8988T (cell line): ENCODE data around the gene SLC6A3.
"Not testable (repeated sequence)": the region's sequence is repeated elsewhere in the genome, so short reads cannot be mapped to it uniquely, and the experiment has no call there.

ENCODE experiments used
- DNase-seq: peaks from one replicate; pipeline ENCODE4 v3.0.0; 2011

SLC6A3 gene

DNA sequence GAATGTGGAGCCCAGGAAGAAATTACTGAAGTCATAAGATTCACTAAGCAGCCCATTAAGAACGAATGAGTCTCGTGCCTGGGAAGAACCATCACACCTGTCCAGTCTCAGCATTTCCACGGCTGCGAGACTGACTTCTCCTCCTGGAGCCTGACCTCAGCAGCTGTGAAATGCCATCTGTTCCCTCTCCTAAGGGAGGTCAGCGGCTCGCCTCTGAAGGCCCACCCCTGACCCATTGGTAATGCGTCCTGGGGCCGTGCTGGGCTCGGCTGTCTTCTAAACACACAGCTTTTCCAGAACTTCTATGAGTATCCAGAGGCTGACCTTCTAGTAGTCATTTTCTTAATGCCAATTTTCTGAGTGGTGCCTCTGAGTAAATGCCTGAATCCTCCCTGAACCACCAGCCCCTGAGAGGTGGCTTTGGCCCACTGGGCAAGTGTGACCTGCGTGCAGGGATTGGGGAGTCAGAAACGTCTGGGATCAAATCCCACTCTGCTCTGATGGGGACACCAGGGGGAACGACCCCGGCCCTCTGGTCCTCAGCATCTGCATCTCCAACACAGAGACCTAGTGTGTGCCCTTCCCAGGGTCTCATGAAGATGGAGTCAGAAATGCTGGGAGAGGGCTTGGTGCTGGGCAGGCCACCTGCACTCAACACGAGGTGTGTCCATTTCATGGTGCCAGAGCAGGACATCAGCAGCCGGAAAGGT, 5.7 kb downstream of the SLC6A3 start:
- DNase-seq: no peak

DNA sequence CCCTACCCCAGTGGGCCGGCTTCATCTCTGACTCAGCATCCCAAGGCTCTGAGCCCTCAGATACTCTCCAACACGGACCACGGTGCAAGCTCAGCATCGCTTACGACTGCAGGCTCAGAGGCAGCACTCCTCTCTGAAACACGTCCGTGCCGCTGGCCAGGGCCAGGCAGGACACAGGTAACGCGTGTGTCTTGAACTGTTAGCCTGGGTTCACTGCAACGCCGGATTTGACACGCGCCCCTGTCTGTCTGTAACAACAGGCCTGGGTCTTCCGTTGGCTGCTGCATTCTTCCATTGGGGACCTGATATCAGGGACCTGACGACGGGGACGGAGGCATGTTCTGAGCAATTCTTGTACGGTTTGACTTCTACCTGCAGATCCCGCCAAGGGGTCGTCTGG, 6.4 kb downstream of the SLC6A3 start:
- DNase-seq: no peak

DNA sequence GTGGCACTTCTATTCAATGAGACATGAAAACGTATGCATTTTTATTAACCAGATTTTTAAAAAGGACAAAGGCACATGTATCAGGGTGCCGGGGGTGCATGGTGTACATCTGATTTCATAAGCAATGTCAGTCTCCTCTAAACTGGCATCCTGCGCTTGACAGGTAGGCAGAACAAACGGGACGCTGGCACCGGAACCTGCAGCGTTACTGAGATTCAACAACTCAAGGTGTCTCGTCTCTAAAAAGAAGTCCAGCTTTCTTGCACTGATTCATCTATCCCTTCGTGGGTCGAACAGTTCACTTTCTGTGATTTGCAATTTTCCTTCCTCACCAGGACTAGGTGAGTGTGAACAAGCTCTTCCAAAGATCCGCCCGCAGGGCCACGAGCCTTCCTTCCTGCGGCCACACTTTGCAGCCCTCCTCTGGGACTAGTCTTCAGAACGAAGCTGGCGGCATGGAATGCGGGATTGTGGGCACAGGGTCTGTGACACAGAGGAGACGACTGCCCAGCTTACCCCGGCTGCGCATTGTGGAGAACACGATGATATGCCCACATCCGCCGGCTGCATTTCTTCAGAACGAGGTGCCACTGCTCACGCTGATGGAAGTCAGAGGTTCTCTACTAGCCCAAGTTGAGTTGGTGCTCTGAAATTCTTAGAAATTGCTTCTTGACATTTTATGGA, 7.2 kb downstream of the SLC6A3 start:
- DNase-seq: no peak

DNA sequence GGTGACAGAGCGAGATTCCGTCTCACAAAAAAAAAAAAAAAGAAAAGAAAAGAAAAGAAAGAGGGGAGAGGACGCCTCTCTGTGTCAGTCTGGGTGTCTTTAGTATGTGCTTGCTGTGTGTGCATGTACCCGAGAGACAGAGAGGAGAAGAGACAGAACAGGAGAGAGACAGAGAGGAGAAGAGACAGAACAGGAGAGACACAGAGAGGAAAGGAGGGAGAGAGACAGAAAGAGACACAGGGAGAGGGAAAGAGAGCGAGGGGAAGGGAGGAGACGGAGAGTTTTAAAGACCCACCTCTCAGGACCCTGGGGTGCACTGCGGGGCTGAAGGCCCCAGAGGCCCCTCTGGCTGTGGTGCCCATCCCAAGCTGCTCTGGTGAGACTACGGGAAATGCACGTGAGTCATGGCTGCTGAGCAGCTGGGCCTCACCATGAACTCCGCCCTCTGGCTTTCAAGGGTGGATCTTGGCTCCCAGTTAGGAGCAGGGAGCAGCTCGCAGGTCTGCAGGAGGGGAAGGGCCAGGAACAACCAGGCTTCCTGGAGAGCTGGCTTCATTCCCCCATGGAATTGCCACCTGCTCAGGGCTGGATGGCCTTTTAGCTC, 7.9 kb downstream of the SLC6A3 start:
- peak; percentile 98 for DNase-seq

DNA sequence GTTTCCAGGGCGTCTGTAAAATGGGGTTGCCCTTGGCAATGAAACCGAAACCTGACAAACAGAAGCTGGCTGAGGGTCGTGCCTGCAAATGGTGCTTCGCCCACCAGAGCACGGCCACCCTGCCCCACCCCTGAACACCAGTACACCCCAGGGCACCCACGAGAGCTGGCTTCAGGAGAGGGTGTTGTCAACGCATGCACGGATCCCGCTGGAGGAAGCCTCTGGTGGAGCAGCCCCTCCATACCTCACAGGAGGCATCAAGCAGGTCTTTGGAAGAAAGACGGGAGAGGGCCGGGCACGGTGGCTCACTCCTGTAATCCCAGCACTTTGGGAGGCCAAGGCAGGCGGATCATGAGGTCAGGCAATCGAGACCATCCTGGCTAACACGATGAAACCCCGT, 8.6 kb downstream of the SLC6A3 start:
- DNase-seq: no peak

DNA sequence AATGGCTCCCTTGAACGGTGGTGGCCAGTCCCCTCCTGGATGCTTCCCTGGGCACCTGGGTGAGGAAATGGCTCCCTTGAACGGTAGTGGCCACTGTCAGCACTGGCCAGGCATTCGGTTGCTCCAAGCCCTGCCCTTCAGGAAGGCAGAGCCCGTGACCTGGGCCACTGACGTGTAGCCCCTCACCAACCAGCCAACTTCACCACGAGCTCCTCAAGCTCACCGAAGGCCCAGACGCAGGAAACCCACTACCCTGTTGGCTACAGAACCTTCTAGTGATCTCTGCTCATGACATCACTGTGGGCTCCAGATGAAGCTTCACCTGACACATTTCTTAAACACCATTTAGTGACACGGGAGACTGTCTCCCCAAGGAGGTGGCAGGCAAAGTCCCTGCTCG, 9.2 kb downstream of the SLC6A3 start:
- no peak for DNase-seq

DNA sequence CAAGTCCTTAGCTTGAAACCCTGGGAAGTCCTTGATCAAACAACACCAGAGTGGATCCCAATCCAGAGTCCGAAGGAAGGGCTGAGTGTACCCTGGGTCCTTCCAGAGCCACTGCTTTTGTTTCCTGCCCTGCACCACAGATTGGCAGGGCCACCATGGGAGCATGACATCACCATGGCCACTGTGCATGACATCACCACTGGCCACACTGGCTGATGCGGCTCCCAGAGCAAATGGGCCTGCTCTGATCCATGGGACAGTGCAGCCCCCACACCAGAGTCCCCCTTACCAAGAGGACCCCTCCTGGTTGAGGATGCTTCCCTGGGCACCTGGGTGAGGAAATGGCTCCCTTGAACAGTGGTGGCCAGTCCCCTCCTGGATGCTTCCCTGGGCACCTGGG, 9.9 kb downstream of the SLC6A3 start:
- no peak for DNase-seq

DNA sequence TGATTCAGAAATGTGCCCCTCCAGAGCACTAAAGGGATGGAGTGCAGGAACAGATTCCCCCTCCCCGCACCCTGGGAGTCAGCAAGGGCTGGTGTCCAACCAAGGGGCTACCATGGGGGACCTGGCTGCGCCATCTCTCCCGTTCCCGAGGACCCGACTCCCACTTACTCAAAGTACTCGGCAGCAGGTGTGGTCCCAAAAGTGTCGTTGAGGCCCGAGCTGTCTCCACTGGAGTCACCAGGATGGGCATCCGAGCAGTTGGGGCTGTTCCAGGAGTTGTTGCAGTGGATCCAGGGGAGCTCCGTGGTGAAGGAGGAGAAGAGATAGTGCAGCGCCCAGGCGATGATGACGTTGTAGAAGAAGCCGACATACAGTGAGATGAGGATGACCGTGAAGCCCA, 12.9 kb downstream of the SLC6A3 start:
- no peak for DNase-seq

DNA sequence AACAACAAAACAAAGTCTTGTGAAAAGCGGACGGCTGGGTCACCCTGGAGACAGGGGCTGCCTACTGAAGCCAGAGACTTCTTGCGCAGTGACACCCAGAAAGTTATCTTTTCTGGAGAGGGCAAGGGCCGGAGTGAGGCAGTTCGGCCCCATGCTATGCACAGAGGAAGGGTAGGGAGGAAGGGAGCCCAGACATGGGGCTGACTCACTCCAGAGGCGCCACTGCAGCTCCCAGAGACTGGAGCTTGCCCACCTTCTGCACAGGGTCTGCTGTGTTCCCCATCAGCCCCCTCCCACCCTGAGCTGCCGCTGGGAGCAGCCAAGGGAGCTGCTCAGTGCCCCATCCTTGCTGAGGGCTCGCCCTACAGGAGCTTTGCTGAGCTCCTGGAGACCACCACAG, 13.3 kb downstream of the SLC6A3 start:
- DNase-seq: no peak

DNA sequence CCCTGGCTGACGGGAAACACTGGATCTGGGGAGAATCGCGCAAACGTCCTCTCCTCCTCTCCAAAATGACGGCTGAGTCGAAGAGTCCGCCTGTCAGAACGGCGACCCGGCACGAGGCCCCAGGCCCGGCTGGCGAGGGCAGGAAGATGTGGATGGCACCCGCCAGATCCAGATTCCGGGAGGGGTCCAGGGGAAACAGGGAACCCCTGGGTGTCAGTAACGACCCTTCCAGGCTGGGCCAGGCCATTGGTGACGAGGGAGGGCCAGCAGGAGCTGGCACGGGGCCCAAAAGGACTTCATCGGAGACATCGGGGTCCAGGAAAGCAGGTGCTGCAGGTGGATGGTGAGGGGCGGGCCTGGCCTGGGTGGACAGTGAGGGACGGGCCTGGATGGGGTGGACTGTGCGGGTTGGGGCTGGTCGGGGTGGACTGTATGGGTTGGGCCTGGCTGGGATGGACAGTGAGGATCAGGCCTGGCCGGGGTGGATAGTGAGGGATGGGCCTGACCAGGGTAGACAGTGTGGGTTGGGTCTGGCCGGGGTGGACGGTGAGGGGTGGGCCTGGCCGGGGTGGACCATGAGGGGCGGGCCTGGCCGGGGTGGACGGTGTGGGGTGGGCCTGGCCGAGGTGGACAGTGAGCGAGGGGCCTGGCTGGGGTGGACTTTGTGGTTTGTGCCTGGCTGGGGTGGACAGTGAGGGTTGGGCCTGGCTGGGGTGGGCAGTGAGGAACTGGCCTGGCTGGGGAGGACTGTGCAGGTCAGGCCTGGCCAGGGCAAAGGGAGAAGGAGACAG, 14.0 kb downstream of the SLC6A3 start:
- DNase-seq: no peak

DNA sequence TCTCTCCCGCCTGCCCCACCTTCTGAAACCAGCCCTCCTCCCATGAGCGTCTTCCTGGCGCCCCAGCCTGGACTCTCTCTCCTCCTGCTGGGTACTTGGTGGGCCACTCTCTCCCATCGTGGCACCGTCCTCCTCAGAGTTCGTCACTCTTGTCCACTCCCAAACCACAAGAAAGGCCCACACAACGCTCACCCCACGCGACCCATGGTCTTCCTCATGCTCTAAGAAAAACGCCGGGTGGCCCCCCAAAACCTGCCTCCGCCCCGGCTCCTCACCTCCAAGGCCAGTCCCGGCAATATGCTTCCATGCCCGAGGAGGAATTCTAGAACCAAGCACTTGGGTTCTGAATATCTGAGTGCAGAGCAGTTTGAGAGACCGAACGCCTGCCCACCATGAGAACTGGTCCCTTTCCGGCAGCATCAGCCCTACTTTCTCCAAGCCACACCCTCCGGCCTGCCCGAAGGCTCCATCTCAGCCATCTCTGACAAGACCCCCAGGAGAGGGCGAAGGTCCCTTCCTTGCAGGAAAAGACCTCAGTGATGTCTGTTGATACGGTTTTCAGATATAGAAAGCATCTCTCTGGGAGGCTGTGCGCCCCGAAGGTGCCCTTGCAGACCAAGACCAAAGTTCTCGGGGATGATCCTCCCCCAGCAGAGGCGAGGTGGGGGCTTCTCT, 15.0 kb downstream of the SLC6A3 start:
- no peak for DNase-seq

DNA sequence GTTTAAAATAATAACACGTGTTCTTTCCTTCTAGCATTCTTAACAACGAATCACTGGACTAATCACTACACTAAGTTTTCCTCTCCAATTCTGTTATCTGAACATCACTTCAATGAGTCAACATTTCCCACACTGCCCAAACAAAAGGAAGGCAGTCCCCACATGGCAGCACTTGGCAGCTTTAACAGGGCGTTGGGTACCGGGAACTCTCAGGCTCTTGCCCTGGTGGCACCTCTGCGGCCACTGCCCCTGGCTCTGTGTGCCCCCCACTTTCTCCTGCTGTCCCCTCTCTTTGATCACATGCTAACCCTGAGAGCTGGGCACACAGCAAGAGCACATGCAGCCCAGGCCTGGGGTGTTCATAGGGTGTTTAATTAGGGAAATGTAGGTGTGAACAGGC, 15.7 kb downstream of the SLC6A3 start:
- DNase-seq: no peak

DNA sequence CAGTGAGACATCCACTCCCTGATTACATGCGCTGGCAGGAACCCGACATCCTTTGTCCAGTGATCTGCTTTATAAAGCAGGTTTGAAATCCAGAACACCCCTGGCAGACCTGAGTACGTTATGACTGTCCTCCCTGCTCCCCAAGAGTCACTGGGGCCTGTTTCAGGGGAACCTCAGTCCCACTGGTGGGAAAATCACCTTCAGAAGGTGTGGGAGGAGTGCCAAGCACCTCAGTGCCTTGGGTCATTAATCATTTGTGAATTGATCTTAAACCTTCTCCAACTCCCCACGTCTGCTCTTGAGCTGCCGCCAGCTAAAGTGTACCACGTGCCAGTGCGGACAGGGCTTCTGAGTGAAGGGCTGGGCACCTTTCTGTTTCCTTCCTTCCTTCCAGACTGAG, 16.2 kb downstream of the SLC6A3 start:
- no peak for DNase-seq

DNA sequence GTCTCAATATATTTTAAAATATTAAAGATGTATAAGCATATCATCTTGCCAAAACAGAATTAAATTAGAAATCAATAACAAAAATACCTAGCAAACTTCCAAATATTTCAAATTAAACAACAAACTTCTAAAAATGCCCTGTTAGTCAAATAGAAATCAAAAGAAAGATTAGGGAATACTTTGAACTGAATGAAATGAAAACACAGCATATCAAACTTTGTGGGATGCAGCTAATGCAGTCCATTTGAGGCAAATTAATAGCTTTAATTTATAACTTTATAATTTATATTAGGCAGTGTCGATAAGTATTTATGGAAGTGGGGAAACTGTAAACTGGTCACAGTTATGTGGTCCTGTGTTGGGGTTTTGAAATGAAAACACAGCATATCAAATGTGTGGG, 17.1 kb downstream of the SLC6A3 start:
- no peak for DNase-seq

DNA sequence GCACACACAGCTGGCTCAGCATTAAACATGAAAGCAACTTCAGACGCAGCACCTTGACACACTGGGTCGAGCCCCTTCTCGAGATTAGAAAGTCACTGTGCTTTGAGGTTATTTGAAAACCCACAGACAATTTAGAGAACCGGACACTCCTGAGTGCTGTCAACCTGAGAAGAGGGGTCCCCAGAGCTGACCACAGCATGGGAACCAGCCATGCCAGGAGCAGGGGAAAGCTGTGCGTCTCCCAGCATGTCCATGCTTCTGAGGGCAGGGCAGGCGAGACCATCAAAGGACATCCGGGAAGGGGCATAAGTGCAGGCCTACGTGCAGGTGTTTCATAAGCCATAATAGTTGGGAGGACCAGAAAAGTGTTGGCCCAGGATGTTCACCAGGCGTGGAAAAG, 20.5 kb downstream of the SLC6A3 start:
- DNase-seq: no peak

DNA sequence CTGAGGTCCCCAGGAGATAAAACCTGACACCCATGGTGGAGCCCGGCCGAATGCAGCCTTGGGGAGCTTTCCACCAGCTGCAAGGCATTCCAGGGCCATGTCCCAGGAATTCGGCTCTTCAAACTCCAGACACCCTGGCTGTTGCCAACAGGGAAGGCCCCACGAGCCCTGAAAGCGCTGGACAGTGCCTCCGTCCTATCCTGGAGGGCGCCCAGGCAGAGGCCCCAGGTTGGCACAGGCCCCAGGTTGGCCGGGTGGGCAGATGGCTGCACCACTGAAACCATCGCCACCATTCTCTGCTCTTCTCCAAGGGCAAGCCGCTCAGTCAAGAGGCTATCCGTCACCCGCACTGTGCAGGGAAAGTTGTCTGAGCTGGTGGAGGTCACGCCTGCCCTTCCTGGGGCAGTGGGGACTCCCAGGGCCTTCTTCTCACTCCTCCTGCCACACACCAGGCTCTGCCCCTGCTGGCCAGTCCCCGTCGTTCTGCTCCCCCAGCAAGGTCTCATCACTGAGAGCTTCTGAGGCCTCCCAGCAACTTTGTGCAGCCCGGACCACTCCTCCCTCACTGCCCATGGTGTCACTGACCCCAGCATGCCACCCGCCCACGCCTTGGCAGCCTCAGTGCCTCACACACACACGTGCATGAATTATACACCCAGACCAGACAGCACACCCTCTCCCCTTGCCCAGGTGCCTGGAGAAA, 21.2 kb downstream of the SLC6A3 start:
- no peak for DNase-seq

DNA sequence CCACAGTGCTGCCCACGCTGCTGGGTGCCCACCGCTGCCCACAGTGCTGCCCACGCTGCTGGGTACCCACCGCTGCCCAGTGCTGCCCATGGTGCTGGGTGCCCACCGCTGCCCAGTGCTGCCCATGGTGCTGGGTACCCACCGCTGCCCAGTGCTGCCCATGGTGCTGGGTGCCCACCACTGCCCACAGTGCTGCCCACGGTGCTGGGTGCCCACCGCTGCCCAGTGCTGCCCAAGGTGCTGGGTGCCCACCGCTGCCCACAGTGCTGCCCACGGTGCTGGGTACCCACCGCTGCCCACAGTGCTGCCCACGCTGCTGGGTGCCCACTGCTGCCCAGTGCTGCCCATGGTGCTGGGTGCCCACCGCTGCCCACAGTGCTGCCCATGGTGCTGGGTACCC, 22.7 kb downstream of the SLC6A3 start:
- DNase-seq: not testable (repeated sequence)

DNA sequence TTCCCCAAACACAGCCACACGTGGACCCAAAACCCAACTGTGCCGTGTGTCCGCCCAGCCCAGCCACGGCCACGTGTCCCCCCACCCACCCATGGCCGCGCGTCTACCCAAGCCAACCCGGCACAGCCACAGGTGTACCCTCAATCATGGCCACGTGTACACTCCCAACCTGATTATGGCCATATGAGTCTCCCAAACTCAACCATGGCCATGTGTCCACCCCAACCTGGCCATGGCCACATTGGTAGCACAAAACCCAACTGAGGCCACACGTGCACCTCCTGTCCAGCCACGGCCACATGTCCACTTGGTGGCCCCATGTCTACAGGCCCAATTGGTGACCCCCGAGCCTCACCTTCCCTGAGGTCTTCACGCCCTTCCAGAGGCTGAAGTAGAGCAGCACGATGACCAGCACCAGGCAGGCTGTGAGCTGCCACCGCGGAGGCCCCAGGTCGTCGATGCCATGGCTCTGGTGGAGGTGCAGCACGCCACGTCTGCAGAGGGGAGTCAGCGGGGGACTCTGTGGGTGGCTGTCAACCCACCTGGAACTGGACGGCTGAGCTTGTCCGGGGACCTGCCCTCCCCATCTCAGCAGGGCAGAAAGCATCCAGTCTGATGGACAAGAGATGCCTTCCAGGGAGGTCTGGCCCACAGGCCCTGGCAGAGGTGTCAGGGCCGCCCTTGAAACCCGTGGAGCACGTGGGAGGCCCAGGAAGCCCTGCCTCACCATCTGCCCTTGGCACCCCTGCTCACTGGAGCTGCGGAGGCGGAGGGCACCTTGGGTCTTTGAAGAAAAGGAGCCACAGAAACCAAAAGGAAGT, 23.5 kb downstream of the SLC6A3 start:
- DNase-seq: no peak

DNA sequence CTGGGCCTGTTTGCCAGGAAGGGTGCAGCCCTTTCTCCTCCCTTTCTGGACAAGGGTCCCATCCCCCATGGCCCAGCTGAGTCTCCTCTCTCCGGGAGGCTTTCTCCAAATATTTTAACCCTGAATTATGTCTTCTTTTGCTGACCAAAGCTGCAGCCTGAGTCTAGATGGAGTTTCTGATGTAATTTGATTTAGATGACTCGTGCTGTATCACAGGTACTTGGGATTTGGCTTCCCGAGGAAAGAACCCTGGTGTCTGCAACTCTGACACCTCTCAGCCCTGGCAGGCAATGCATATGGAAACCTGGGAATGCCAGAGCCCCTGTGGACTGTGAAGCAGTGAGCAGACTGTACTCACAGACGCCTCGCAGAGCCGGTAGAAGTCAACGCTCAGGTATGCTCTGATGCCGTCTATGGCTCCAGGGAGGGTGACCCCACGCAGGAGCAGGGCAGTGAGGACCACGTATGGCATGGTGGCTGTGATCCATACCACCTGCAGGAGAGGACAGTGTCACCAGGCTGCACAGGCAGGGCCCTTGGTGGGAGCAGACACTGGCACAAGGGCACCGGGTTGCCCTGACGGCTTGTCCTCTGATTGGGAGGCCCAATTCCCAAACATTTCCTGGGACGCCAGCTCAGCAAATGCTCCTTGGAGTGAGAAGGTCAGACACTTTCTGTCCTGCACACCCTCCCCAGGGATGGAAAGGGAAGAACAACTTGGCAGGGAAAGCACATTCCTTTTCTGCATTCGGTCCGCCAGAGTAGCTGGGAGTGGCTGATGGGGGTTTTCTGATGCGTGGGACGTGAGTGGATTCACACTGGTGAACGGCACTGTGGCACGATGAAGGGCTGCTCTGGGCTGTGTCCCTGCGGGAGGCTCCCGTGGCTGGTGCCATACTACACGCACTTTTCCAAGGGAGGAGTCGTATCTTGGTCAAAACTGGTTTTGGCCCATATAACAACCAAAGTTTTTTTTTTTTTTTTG, 24.7 kb downstream of the SLC6A3 start:
- no peak for DNase-seq
